Epithelial cell of prostate (primary cell): ENCODE results near the gene WBP1L.
"Not testable (repeated sequence)": the region's sequence is repeated elsewhere in the genome, so short reads cannot be mapped to it uniquely, and the experiment has no call there.

Source experiments
- DNase-seq: peaks from one replicate; pipeline ENCODE4 v3.0.0-alpha.2; 2011; ENCODE audit warnings: low read depth, low spot score
- H3K27ac ChIP-seq: fragments of 450-650 bp; 2 replicates; pipeline ENCODE4 v1.5.1; 2017; ENCODE audit warnings: mild to moderate bottlenecking

The WBP1L gene

GRCh38 chr10:102743588-102744373 is at the start of gene WBP1L:
WBP1L (plus strand) TSS chr10:102743948; CDS start chr10:102744054, 106 bp downstream.
- peak within 1 kb of the TSS; percentile 29 for H3K27ac ChIP-seq
- DNase-seq, result peak; percentile 96

GRCh38 chr10:102695401-102695800 is 48.3 kb upstream of the WBP1L start:
- not testable (repeated sequence) for DNase-seq, H3K27ac ChIP-seq

- no peak overlapping the region for H3K27ac ChIP-seq
Measured at GRCh38 chr10:102696736-102697135, 47.0 kb upstream of the WBP1L start.

GRCh38 chr10:102698894-102699293 is 44.9 kb upstream of the WBP1L start:
- no peak for DNase-seq
- no peak overlapping the region for H3K27ac ChIP-seq

More at GRCh38 chr10:102696736-102697135, 47.0 kb upstream of the WBP1L start:
- DNase-seq, result no peak

GRCh38 chr10:102701272-102701671 is 42.5 kb upstream of the WBP1L start:
- no peak overlapping the region for H3K27ac ChIP-seq
- DNase-seq, result no peak

- H3K27ac ChIP-seq, result no peak overlapping the region
- no peak for DNase-seq
Measured at GRCh38 chr10:102701796-102702195, 42.0 kb upstream of the WBP1L start.

- H3K27ac ChIP-seq, result no peak overlapping the region
- no peak for DNase-seq
Measured at GRCh38 chr10:102702742-102703141, 41.0 kb upstream of the WBP1L start.

- no peak overlapping the region for H3K27ac ChIP-seq
- DNase-seq, result no peak
Measured at GRCh38 chr10:102704915-102705314, 38.8 kb upstream of the WBP1L start.

GRCh38 chr10:102705531-102705930 is 38.2 kb upstream of the WBP1L start:
- DNase-seq, result no peak
- no peak overlapping the region for H3K27ac ChIP-seq

GRCh38 chr10:102710609-102711008 is 33.1 kb upstream of the WBP1L start:
- no peak for DNase-seq
- no peak overlapping the region for H3K27ac ChIP-seq

- no peak overlapping the region for H3K27ac ChIP-seq
- no peak for DNase-seq
Measured at GRCh38 chr10:102712089-102712488, 31.7 kb upstream of the WBP1L start.

GRCh38 chr10:102712843-102713538 is 30.8 kb upstream of the WBP1L start:
- DNase-seq, result no peak
- H3K27ac ChIP-seq, result peak overlapping the region; percentile 17

- no peak for DNase-seq
- H3K27ac ChIP-seq, result peak overlapping the region; percentile 17
Measured at GRCh38 chr10:102713539-102713813, 30.3 kb upstream of the WBP1L start.

GRCh38 chr10:102713814-102714620 is 29.7 kb upstream of the WBP1L start, which contains the start of gene ARL3:
ARL3 (minus strand) TSS chr10:102714397; CDS start chr10:102714275, 122 bp downstream.
- peak; percentile 80 for DNase-seq
- H3K27ac ChIP-seq, result peak within 1 kb of the TSS; percentile 17

GRCh38 chr10:102714621-102715455 is 28.9 kb upstream of the WBP1L start, which contains the start of gene SFXN2:
SFXN2 (plus strand) TSS chr10:102714636; CDS start chr10:102726637, 12,001 bp downstream.
- DNase-seq, result no peak
- H3K27ac ChIP-seq, result peak within 1 kb of the TSS; percentile 17

GRCh38 chr10:102715880-102716279 is 27.9 kb upstream of the WBP1L start:
- no peak for DNase-seq
- no peak overlapping the region for H3K27ac ChIP-seq

GRCh38 chr10:102716900-102717565 is 26.7 kb upstream of the WBP1L start:
- H3K27ac ChIP-seq, DNase-seq: not testable (repeated sequence)

GRCh38 chr10:102718220-102718619 is 25.5 kb upstream of the WBP1L start:
- no peak for DNase-seq
- H3K27ac ChIP-seq, result no peak overlapping the region

GRCh38 chr10:102720337-102720736 is 23.4 kb upstream of the WBP1L start:
- DNase-seq, result no peak
- no peak overlapping the region for H3K27ac ChIP-seq
